ES-I3 (cell line): Measurements from ENCODE around the gene ANKDD1A.

Experiments
- H3K36me3 ChIP-seq: 2 replicates; pipeline ENCODE4 v1.6.1; 2013; ENCODE audit warnings: mild to moderate bottlenecking, low read length, control low read depth, moderate library complexity; ENCODE audit not compliant: insufficient read depth
- H3K4me1 ChIP-seq: 2 replicates; pipeline ENCODE4 v1.6.1; 2013; ENCODE audit warnings: mild to moderate bottlenecking, control low read depth, low read length; ENCODE audit not compliant: insufficient read depth
- H3K9ac ChIP-seq: 2 replicates; pipeline ENCODE4 v1.6.1; 2013; ENCODE audit warnings: low read depth, mild to moderate bottlenecking, low read length, moderate library complexity
- H3K9me3 ChIP-seq: 2 replicates; pipeline ENCODE4 v1.6.1; 2013; ENCODE audit warnings: mild to moderate bottlenecking, low read length, moderate library complexity; ENCODE audit not compliant: control insufficient read depth, insufficient read depth

ANKDD1A gene

DNA sequence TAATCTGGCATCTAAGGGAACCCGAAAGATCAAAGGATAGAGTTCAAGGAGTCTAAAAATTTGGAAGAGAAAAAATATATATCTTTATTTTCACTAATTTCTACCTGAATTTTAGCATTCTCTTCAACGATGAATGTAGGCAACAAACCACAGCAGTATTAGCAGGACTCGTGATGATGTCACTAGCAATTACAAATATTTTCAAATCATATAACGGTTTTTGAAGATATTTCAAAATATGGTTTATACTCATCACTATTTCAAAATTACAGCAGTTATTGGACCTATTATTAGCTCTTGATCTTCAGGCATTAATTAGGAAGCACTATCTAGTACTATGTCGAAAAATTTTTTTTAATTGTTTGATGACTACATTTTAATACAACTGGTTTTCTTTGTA, 27.0 kb upstream of the ANKDD1A start:
- peaks cover 13% of the 10 kb centered on the region for H3K4me1 ChIP-seq
- no peaks in the 10 kb centered on the region for H3K36me3 ChIP-seq
- H3K9me3 ChIP-seq: no peaks in the 10 kb centered on the region
- H3K9ac ChIP-seq: no peak overlapping the region

DNA sequence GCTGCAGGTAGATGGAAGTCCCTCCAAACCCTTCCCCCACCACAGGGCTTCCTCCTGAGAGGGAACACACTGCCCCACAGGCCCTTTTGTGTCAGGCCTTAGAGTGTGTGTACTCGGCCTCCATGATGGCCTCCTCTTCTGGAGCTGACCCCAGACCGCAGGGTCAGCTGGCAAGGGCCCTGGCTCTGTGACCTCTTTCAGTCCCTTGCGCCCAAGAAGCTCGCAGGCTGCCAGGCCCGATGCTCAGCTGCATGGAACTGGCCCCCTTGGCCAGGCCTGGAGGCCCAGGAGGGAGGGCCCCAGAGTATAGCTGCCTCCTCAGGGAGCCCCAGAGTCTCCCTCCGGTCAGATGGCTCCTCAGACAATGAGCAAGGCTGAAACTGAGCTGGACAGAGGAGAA, 23.4 kb upstream of the ANKDD1A start:
- H3K36me3 ChIP-seq: no peaks in the 10 kb centered on the region
- peaks cover 18% of the 10 kb centered on the region for H3K4me1 ChIP-seq
- no peaks in the 10 kb centered on the region for H3K9me3 ChIP-seq
- H3K9ac ChIP-seq: no peak overlapping the region

DNA sequence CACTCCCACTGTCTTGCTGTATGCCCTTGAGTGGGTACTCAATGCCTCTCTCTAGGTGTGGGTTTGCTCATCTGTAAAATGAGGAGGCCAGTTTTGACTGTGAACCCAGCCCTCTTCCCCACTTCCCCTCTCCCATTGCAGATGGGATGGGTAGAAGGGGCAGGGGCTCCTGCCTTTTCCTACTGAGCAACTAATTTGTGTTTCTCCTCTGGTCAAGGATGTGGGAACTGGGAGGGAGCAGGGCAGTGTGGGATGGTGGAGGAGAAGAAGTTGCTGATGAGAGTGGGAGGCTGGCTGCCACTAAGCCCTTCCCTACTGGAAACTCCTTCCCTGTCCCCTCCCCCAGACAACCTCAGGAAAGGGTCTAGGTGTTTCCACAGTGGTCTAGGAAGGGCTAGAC, 20.1 kb upstream of the ANKDD1A start:
- Histone ChIP-seq H3K9ac (no peak overlapping the region), H3K9me3 (no peaks in the 10 kb centered on the region), H3K36me3 (no peaks in the 10 kb centered on the region), H3K4me1 (peaks cover 22% of the 10 kb centered on the region)

DNA sequence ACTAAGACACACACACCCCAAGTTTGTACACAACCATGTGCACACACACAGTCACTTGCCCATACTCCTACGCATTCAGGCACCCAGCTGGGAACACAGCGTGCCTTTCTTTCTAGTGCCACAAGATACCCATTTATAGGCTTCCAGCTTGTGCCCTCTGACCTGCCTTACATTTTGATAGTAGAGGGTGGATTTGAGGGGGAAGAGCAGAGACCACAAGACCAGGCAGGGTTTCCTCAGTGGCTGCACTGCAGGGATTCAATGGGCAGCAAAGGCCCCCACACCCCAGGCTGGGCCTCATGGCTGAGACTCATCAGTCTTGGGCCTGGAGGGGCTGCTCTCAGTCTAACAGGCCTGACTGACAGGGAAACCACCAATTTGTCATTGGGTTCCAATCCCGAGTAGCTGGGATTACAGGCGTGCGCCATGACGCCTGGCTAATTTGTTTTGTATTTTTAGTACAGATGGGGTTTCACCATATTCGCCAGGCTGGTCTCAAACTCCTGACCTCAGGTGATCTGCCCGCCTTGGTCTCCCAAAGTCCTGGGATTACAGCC, 18.8 kb upstream of the ANKDD1A start:
- Histone ChIP-seq H3K9me3 (no peaks in the 10 kb centered on the region), H3K36me3 (no peaks in the 10 kb centered on the region), H3K9ac (no peak overlapping the region), H3K4me1 (peaks cover 22% of the 10 kb centered on the region)

DNA sequence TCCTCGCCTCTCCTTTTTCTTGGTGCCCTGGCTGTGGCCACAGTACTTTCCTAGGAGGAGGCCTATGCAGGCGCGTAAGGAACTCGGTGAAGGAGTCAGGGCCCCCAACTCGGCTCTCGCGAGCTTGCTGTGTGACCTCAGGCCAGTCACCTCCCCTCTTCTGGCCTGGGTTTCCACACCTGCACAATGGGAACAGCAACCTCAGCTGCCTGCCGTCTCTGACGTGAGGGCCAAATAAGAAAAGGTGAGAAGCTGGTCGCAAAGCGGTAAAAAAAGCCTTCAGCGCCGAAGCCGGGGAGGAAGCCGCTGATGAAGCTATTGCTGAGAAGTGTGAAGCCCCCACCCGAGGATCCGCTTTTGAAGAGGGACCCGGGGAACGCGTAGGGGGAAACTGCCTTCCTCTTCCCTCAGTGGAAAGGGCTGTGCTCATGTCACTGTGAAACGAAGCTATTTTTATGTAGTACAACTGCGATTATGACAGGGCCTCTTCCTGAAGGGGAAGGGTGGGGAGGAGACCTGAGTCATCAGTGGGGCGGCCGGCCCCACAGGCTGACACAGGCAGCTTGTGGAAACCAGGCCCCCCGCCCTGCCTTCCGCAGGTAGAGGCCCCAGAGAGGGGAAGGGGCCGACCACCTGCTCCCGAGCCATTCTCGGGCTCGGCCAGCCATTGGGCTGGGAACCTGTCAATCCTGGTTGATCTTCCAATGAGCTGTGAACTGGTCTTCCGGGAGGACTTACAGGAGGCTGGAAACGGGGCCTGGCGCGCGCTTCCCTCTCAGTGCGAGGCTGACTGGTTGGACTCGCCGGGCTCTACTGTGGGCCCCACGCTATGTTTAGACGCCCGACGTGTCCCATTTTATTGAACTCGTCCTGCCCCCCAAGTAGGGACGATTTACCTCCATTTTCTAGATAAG, 18.0 kb upstream of the ANKDD1A start:
- Histone ChIP-seq H3K4me1 (peaks cover 29% of the 10 kb centered on the region), H3K9me3 (no peaks in the 10 kb centered on the region), H3K9ac (peak overlapping the region; percentile 61), H3K36me3 (no peaks in the 10 kb centered on the region)

DNA sequence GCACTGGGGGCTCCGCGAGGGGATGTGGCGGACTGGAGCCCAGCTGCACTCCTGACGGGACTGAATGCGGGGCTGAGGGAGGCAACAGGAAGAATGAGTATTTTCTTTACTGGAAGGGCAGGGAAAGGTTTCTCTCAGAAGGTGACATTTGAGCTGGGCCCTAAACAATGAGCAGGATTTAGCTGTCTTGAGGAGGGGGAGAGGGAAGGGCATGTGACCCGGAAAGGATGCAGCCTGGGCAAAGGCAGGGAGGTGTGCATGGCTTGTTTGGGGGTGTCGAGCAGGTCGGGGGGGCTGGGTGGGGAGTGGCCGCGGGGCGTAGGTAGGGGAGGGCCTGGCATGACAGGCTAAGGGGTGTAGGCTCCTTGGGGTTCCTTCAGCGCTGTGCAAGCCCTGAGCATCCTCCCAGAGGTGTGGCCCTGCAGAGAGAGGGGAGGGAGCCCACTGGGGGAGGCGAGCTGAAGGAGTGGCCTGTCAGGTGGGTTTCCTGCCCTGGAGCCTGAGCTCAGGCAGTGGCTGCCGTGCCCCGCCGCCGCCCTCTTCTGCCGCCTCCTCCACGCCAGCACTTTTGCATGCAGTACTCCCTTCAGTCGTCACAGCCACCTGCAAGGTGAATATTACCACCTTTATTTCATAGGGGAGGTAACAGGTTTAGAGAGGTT, 17.2 kb upstream of the ANKDD1A start:
- H3K4me1 ChIP-seq: peaks cover 29% of the 10 kb centered on the region
- H3K9ac ChIP-seq: peak overlapping the region; percentile 61

DNA sequence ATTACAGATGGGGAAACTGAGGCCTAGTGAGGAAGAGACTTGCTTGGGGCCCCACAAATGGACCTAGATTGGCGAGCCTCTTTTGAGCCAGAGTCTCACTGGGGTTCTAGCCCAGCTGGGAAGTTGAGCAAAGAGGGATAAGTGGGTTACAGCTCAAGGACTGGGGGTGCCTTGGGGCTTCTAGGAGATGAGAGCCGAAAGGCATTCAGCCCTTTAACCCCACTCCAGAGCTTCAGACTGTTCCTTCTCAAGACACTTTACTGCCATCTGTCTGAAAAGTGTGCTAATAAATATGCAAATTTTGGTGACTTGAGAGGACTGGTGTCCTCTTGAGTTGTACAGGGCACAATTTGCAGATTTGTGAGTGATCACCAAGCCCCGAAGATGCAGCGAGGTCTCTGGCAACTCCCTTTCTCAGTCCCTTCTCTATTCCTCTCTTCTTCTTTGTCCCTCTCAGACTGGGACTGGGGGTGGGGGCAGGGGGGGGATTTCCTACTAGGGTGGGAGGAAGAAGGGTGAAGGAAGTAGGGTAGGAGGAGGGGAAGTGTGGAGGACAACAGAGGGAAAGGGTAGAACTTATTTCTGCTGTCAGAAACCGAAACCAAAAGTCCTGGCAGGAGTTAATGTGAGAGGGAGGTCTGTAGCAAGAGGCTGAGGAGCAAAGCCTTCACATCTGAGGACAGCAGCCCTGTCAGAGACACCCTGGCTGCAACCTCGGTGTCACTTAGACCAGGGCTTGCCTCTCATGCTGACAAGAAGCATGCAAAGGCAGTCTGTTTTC, 16.2 kb upstream of the ANKDD1A start:
- Histone ChIP-seq H3K9ac (peak overlapping the region; percentile 61; the same call in 1 of the 2 replicates), H3K4me1 (peaks cover 29% of the 10 kb centered on the region), H3K36me3 (no peaks in the 10 kb centered on the region), H3K9me3 (no peaks in the 10 kb centered on the region)

More for the DNA sequence above, 17.2 kb upstream of the ANKDD1A start:
- Histone ChIP-seq H3K36me3 (no peaks in the 10 kb centered on the region), H3K9me3 (no peaks in the 10 kb centered on the region)

DNA sequence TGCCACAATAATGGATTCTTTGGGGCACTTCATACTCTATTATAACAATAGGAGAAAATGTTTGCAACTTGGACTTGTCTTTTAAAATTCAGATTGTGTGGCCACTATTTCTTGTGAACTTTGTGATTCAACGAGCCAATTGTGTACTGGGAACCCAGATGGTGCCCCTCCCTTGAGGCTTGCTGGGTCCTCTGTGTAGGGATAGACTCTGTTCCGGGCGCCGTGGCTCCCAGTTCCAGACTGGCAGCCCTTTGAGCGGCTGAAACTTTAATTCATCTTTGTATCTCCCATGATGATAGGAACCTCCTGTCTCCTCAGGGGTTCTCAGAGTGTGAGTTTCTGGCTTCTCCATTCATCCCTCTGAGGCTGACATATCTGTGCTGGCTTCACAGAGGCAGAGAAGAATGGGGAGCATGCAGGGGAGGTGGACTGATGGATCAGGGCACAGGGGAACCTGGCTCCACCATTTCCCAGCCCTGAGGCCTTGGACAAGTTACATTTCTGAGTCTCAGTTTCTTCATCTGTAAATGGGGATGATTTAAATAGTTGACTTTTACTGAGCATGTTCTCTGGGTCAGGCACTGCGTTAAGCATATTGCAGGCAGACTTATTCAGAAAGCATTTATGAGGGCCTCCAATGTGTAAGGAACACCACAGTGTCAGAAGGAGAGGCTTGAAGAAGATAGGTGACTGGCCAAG, 15.2 kb upstream of the ANKDD1A start:
- Histone ChIP-seq H3K9ac (no peak overlapping the region), H3K4me1 (peaks cover 29% of the 10 kb centered on the region), H3K36me3 (no peaks in the 10 kb centered on the region), H3K9me3 (no peaks in the 10 kb centered on the region; the same call in 1 of the 2 replicates)

DNA sequence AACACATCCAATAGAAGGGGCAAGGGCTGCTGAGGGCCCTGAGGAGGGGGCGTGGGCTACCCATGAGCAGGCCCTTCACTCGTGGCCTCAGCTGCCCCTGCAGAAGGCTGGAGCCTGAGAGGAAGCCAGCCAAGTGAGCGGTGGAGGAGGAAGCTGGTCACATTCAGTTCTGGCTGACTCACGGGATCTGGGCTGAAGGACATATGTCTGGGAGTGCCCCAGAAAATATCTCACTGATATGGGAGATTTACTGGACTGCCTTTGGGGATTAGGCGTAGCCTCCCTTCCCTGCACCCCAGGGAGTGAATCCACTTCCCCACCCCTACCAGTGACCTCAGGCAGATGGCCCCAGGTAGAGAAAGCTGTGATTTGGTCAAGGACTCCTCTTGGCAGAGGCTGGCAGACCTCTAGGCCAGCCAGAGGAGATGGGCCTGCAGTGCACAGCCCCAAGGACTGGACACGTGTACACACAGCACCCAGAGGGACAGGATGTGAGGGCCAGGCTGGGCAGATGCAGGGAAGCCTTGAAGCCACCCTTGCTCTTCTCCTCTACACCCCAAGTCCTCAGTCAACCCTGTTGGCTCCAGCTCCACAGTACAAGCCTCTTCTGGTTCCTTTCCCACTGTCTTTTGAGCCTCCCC, 14.2 kb upstream of the ANKDD1A start:
- Histone ChIP-seq H3K9me3 (peaks cover 3% of the 10 kb centered on the region), H3K4me1 (peaks cover 24% of the 10 kb centered on the region), H3K9ac (no peak overlapping the region), H3K36me3 (no peaks in the 10 kb centered on the region)

DNA sequence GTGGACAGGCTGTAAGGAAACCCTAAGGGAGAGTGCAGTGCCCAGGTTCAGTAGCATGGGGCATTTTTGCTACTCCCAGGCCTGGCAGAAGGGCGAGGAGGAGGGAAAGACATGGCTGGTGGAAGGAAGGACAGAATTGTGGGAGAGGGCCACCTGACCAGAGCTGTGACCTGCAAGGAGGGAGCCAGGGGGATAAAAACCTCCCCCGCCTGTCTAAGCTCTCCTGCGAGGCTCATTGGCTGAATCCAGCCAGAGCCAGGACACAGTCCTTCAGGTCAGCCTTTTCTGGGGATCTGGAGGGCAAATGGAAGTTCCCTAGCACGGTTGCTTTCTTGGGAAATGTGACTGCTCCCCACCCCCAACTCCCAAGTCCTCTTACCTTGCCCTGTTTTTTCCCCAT, 13.3 kb upstream of the ANKDD1A start:
- Histone ChIP-seq H3K9me3 (peaks cover 3% of the 10 kb centered on the region), H3K4me1 (peaks cover 21% of the 10 kb centered on the region), H3K9ac (no peak overlapping the region), H3K36me3 (no peaks in the 10 kb centered on the region)

DNA sequence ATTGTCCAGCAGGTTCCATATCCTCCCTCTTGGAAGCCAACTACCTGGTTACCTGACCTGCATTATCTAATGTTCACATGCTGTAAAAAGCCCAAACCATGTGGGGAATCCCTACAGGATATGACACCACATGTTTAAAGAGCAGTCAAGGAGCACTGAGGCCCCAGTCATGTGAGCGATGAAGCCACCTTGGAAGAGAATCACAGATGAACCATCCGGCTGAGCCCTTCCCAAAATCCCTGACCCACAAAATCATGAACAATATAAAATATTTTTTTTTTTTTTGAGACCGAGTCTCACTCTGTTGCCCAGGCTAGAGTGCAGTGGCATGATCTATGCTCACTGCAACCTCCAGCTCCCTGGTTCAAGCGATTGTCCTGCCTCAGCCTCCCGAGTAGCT, 10.6 kb upstream of the ANKDD1A start:
- Histone ChIP-seq H3K9ac (no peak overlapping the region), H3K4me1 (peaks cover 15% of the 10 kb centered on the region), H3K36me3 (no peaks in the 10 kb centered on the region), H3K9me3 (peaks cover 7% of the 10 kb centered on the region)

DNA sequence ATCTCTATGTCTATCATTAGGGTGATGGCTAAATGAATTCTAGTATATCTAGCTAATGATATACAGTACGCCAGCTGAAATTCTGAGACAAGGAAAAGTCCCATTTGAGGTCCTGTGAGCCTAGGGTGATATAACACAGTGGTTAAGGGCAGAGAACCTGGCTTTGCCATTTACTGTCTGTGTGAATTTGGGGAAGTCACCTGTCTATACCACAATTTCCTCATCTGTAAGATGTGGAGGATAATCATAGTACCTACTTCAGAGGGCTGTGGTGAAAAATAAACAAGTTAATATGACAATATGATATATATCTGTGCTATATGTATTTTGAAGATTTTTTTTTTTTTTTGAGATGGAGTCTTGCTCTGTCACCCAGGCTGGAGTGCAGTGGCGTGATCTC, 9.8 kb upstream of the ANKDD1A start:
- Histone ChIP-seq H3K9ac (no peak overlapping the region), H3K36me3 (no peaks in the 10 kb centered on the region), H3K9me3 (peaks cover 12% of the 10 kb centered on the region), H3K4me1 (peaks cover 13% of the 10 kb centered on the region; the same call in 1 of the 2 replicates)

DNA sequence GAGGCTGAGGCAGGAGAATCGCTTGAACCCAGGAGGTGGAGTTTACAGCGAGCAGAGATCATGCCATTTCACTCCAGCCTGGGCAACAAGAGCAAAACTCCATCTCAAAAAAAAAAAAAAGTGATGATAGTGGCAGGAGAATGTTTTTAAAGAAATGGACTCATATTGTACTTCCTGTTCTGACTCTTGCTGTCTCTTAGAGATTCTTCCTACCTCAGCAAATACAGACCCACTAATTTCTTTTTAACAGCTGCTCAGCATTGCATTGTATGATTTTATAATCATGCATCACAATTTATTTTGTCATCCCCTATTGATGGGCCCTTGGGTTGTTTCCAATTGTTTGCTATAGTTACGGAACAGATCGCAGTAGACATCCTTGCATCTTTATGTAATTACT, 8.8 kb upstream of the ANKDD1A start:
- Histone ChIP-seq H3K9ac (no peak overlapping the region), H3K36me3 (no peaks in the 10 kb centered on the region), H3K4me1 (peaks cover 13% of the 10 kb centered on the region; the same call in 1 of the 2 replicates), H3K9me3 (peaks cover 13% of the 10 kb centered on the region)
